Neural progenitor cell (in vitro differentiated cells): ENCODE results near the gene TIMM22. TPM values are rescaled to one million over a fixed set of nuclear protein-coding genes. Genes with fewer than 3 reads are reported as not detected.
"Not testable (repeated sequence)": the region's sequence is repeated elsewhere in the genome, so short reads cannot be mapped to it uniquely, and the experiment has no call there.

Experiments used
- DNase-seq: peaks from one replicate; pipeline ENCODE4 v3.0.0-alpha.2; 2016; ENCODE audit warnings: low spot score
- H2AFZ ChIP-seq: fragments of 200-600 bp; sonication (generic); replicated peaks from 2 replicates; pipeline ENCODE4 v1.6.1; 2016; ENCODE audit warnings: antibody characterized with exemption
- H3F3A ChIP-seq: fragments of 200-600 bp; sonication (generic); 2 replicates; pipeline ENCODE4 v1.6.1; 2016; ENCODE audit warnings: antibody characterized with exemption, low read depth
- H3K27ac ChIP-seq: fragments of 200-600 bp; sonication (generic); 2 replicates; pipeline ENCODE4 v1.5.1; 2016; ENCODE audit warnings: mild to moderate bottlenecking
- H3K27me3 ChIP-seq: fragments of 200-600 bp; sonication (generic); 2 replicates; pipeline ENCODE4 v1.6.1; 2016; ENCODE audit warnings: mild to moderate bottlenecking, moderate library complexity
- H3K36me3 ChIP-seq: fragments of 200-600 bp; sonication (generic); 2 replicates; pipeline ENCODE4 v1.5.1; 2016
- H3K4me1 ChIP-seq: fragments of 200-600 bp; sonication (generic); 2 replicates; pipeline ENCODE4 v1.6.1; 2016; ENCODE audit warnings: mixed run types
- H3K4me2 ChIP-seq: fragments of 200-600 bp; sonication (generic); 2 replicates; pipeline ENCODE4 v1.6.1; 2016
- H3K4me3 ChIP-seq: fragments of 200-600 bp; sonication (generic); 2 replicates; pipeline ENCODE4 v1.5.1; 2016
- H3K79me2 ChIP-seq: fragments of 200-600 bp; sonication (generic); 2 replicates; pipeline ENCODE4 v1.6.1; 2016; ENCODE audit warnings: low read depth
- H3K9ac ChIP-seq: fragments of 200-600 bp; sonication (generic); 2 replicates; pipeline ENCODE4 v1.6.1; 2016
- H3K9me3 ChIP-seq: fragments of 200-600 bp; sonication (generic); 2 replicates; pipeline ENCODE4 v1.5.1; 2016; ENCODE audit warnings: low read depth
- H4K20me1 ChIP-seq: fragments of 200-600 bp; sonication (generic); 2 replicates; pipeline ENCODE4 v1.6.1; 2016; ENCODE audit warnings: low read depth
- H3K27ac Mint-ChIP-seq: 3 replicates; pipeline ENCODE4 v1.8.0; 2021; ENCODE audit warnings: mixed read lengths
- H3K27me3 Mint-ChIP-seq: 2 replicates; pipeline ENCODE4 v1.8.0; 2022; ENCODE audit warnings: low read depth, mild to moderate bottlenecking, inconsistent platforms, moderate library complexity, mixed read lengths; ENCODE audit not compliant: insufficient read depth
- H3K36me3 Mint-ChIP-seq: 3 replicates; pipeline ENCODE4 v1.8.0; 2021; ENCODE audit warnings: mixed read lengths
- H3K4me1 Mint-ChIP-seq: 3 replicates; pipeline ENCODE4 v1.8.0; 2021; ENCODE audit warnings: mixed read lengths
- H3K4me3 Mint-ChIP-seq: 3 replicates; pipeline ENCODE4 v1.8.0; 2021; ENCODE audit warnings: mild to moderate bottlenecking, moderate library complexity, mixed read lengths
- H3K9me3 Mint-ChIP-seq: 3 replicates; pipeline ENCODE4 v1.8.0; 2020; ENCODE audit warnings: mixed read lengths
- CTCF ChIP-seq: fragments of 200-600 bp; sonication (generic); IDR thresholded peaks from 2 replicates; pipeline ENCODE4 v1.5.1; 2017; ENCODE audit warnings: antibody characterized with exemption, mild to moderate bottlenecking
- EZH2 ChIP-seq: fragments of 200-600 bp; sonication (generic); IDR thresholded peaks from 2 replicates; pipeline ENCODE4 v1.6.1; 2017; ENCODE audit warnings: antibody characterized with exemption, mild to moderate bottlenecking, moderate library complexity
- EZH2phosphoT487 ChIP-seq: fragments of 200-600 bp; sonication (generic); IDR thresholded peaks from 2 replicates; pipeline ENCODE4 v1.6.1; 2017; ENCODE audit warnings: antibody characterized with exemption
- total RNA-seq: library from RNA; depleted of rRNA; stranded (reverse); fragments of >200 nt; gene quantifications from 2 replicates; pipeline ENCODE4 v1.2.3, GENCODE V29; 2015; ENCODE audit warnings: low replicate concordance

Gene TIMM22
- total RNA-seq, 1 donor from 2014 or later = 11.7 TPM

GRCh38 chr17:951325-952132 is 45.4 kb upstream of the TIMM22 start:
- Histone ChIP-seq H3F3A (peaks cover 46% of the 10 kb centered on the region), H3K4me3 (peak overlapping the region; percentile 34), H4K20me1 (peaks cover 46% of the 10 kb centered on the region)

GRCh38 chr17:952592-952991 is 44.3 kb upstream of the TIMM22 start:
- H3K4me1 ChIP-seq = peaks cover 17% of the 10 kb centered on the region
- Mint-ChIP-seq H3K27me3 (peaks cover 17% of the 10 kb centered on the region), H3K27ac (peak overlapping the region; percentile 69), H3K4me1 (peaks cover 47% of the 10 kb centered on the region), H3K36me3 (peaks cover 28% of the 10 kb centered on the region)
- H3K36me3 ChIP-seq, H2AFZ ChIP-seq, H3K9ac ChIP-seq, H3K27me3 ChIP-seq, DNase-seq, H3K4me3 Mint-ChIP-seq, H3K9me3 ChIP-seq, H3K4me2 ChIP-seq, H3K4me3 ChIP-seq, H3K9me3 Mint-ChIP-seq, H3K27ac ChIP-seq: not testable (repeated sequence)
- peaks cover 48% of the 10 kb centered on the region for H3K79me2 ChIP-seq
- H4K20me1 ChIP-seq = peaks cover 53% of the 10 kb centered on the region
- peaks cover 46% of the 10 kb centered on the region for H3F3A ChIP-seq

More at GRCh38 chr17:951325-952132, 45.4 kb upstream of the TIMM22 start:
- Mint-ChIP-seq H3K9me3 (peaks cover 4% of the 10 kb centered on the region), H3K27ac (peak overlapping the region; percentile 99), H3K4me1 (peaks cover 47% of the 10 kb centered on the region), H3K36me3 (peaks cover 25% of the 10 kb centered on the region), H3K4me3 (peak overlapping the region; percentile 78), H3K27me3 (peaks cover 17% of the 10 kb centered on the region)
- H3K4me2 ChIP-seq = peak overlapping the region; percentile 78
- peak; percentile 77 for DNase-seq
- no peak overlapping the region for H3K9ac ChIP-seq
- no peaks in the 10 kb centered on the region for H3K36me3 ChIP-seq
- H3K9me3 ChIP-seq = no peaks in the 10 kb centered on the region
- H3K27ac ChIP-seq = peak overlapping the region; percentile 30
- H2AFZ ChIP-seq = no peak overlapping the region
- TF ChIP-seq EZH2 = no peak
- TF ChIP-seq CTCF = no peak
- TF ChIP-seq EZH2phosphoT487 = no peak
- peaks cover 17% of the 10 kb centered on the region for H3K4me1 ChIP-seq
- H3K79me2 ChIP-seq = peaks cover 46% of the 10 kb centered on the region
- H3K27me3 ChIP-seq = no peaks in the 10 kb centered on the region

GRCh38 chr17:953767-954166 is 43.2 kb upstream of the TIMM22 start:
- peaks cover 50% of the 10 kb centered on the region for H3K4me1 Mint-ChIP-seq
- H3K27ac ChIP-seq = no peak overlapping the region
- TF ChIP-seq EZH2phosphoT487 (no peak), EZH2 (no peak), CTCF (no peak)

More at GRCh38 chr17:953767-954166, 43.2 kb upstream of the TIMM22 start:
- Histone ChIP-seq H3K4me2 (no peak overlapping the region), H3F3A (peaks cover 36% of the 10 kb centered on the region), H3K9ac (no peak overlapping the region), H3K9me3 (no peaks in the 10 kb centered on the region), H3K4me3 (no peak overlapping the region), H3K27me3 (no peaks in the 10 kb centered on the region), H2AFZ (no peak overlapping the region), H3K36me3 (no peaks in the 10 kb centered on the region), H4K20me1 (peaks cover 54% of the 10 kb centered on the region), H3K79me2 (peaks cover 53% of the 10 kb centered on the region), H3K4me1 (peaks cover 17% of the 10 kb centered on the region)
- Mint-ChIP-seq H3K9me3 (peaks cover 5% of the 10 kb centered on the region), H3K27ac (peak overlapping the region; percentile 80), H3K27me3 (peaks cover 13% of the 10 kb centered on the region), H3K36me3 (peaks cover 32% of the 10 kb centered on the region), H3K4me3 (no peak overlapping the region)
- DNase-seq = no peak
